GM12872 (cell line): ENCODE measurements around the gene TRMT1L.

Experiments
- CTCF ChIP-seq: IDR thresholded peaks from 3 replicates; pipeline ENCODE4 v1.5.1; 2011; ENCODE audit warnings: low read depth, mild to moderate bottlenecking, low read length, moderate library complexity; ENCODE audit not compliant: insufficient read depth

The TRMT1L gene

DNA sequence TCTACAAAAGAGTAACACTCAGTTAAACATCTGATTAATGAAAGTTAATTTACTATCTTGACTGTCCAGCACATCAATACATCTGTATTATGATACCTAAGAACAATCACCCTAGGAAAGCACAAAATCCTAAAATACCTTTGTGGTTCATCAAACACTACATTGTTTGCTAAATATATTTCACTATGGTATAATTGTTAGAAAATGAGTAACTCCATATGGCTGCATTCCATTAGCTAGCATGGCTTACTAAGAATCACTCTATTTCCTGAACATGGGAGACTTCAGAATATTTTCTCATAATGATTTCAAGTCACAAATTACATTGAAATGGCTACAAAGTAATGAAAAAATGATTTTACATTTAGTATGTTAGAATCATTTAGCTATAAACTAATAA is 12.5 kb downstream of the TRMT1L start:
- TF ChIP-seq CTCF: no peak

DNA sequence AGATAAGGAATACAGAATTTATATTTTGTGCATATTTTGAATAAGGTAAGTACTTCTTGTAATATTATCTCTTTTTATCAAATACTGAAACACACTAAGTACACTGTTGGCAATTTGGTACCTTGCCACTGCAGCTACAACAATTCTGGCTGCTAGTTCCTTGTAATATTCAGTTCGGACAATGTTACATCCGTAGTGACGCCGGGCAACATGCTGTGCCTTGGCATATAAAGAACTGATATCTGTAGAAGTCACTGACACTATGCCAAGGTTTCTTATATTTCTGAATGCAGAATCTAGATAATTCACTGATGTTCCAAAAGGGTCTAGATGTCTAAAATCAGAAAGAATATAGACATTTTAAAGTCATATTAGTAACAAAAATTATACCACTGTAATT is 17.5 kb downstream of the TRMT1L start:
- TF ChIP-seq CTCF: no peak

DNA sequence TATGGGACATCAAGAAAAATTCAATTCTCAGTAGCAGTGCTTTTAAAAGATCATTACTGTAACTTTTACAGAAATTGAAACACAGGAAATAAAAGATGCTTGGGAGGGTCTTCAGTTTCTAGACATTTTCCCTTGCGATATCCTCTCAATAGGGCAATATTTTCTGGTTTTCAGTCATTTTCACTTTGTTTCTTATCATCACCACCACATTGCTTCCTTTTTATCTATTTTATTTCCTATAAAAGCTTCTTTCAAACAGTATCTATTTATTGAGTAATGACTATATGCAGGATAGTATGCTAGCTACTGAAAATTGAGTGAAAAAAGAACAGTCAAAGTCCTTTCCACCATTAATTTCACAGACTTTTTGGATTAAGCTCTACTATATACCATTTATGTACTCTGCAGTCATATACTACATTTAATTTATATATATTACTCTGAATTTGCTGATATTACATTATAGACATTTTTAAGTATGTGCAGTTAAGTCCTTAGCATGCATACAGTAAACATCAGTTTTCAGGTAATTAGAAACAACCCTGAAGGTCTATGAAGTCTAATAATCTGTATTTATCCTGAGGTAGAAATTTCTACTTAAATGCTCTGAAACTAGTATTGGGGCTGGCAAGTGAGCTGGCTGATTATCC is 18.7 kb downstream of the TRMT1L start:
- TF ChIP-seq CTCF: no peak

DNA sequence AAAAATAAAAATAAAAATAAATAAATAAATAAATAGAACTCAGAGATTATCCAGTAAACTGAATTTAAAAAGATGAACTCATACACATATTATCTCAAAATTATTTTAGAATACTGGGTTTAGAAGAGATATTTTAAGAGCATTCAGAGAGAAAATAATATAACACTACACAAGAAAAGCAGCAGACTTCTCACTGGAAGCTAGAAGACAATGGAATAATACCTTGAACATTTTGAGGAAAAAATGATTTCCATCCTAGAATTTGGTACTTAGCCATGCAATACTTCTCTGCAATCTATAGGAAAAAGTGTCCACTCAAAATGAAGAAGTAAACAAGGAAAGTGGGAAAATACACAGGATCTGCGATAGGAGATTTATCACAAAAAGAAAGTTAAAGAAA is 24.2 kb downstream of the TRMT1L start:
- no peak for TF ChIP-seq CTCF

GRCh38 chr1:185129708-185130107 is 27.0 kb downstream of the TRMT1L start:
- no peak for TF ChIP-seq CTCF

DNA sequence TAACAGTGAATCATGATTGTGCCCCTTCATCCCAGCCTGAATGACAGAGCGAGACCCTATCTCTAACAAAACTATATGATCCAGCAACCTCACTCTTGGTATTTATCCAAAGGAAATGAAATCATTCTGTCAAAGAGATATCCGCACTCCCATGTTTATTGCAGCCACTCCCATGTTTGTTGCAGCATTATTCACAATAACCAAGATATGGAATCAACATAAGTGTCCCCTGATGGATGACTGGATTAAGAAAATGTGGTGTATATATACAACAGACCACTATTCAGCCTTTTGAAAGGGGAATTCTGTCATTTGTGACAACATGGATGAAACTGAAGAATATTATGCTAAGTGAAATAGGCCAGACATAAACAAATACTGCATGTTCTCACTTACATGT is 44.4 kb downstream of the TRMT1L start:
- TF ChIP-seq CTCF: no peak

DNA sequence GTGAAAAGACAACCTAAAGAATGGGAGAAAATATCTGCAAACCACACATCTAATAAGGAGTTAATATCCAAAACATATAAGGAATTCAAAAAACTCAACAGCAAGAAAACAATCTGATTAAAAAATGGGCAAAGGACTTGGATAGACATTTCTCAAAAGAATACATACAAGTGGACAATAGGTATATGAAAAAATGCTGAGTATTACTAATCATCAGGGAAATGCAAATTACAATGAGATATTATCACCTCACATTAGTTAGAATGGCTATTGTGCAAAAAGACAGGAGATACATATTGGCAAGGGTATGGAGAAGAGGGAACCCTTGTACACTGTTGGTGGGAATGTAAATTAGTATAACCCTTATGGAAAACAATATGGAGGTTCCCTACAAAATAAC is 44.9 kb downstream of the TRMT1L start:
- TF ChIP-seq CTCF: no peak

GRCh38 chr1:185110145-185110544 is 46.6 kb downstream of the TRMT1L start:
- no peak for TF ChIP-seq CTCF
